GM21529 (cell line): ENCODE results near the gene SMPDL3A.

Experiments
- ATAC-seq: cut with Tn5 transposase; IDR thresholded peaks from one replicate; pipeline ENCODE4 v1.9.1; 2021; ENCODE audit not compliant: unreplicated experiment

The SMPDL3A gene

DNA sequence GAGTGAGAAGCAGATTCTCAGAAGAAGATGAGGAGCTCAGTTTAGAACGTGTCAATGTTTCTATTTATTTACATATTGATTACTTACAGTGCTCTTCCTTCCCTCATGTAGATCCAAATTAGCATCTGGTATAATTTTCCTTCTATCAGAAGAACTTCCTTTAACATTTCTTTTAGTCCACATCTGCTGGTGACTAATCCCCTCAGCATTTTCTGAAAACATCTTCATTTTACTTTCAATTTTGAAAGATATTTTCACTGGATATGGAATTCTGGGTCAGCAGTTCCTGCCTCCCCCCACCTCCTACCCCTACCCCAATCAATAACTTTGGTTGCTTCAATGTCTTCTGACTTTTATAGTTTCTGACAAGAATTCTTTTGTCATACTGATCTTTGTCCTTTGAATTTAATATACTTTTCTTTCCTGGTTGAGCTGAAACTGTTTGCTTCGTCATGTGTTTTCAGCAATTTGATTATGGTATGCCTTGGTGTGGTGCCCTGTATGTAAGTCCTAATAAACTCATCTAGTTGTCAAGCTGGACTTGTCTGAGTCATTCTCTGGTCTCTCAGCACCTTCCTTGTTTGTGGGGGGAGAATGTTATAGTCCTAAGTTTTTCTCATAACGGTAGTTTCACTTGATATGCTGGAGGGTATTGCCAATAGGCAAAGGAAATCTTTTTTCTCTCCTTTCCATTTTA, 57.0 kb downstream of the SMPDL3A start:
- no peak for ATAC-seq

DNA sequence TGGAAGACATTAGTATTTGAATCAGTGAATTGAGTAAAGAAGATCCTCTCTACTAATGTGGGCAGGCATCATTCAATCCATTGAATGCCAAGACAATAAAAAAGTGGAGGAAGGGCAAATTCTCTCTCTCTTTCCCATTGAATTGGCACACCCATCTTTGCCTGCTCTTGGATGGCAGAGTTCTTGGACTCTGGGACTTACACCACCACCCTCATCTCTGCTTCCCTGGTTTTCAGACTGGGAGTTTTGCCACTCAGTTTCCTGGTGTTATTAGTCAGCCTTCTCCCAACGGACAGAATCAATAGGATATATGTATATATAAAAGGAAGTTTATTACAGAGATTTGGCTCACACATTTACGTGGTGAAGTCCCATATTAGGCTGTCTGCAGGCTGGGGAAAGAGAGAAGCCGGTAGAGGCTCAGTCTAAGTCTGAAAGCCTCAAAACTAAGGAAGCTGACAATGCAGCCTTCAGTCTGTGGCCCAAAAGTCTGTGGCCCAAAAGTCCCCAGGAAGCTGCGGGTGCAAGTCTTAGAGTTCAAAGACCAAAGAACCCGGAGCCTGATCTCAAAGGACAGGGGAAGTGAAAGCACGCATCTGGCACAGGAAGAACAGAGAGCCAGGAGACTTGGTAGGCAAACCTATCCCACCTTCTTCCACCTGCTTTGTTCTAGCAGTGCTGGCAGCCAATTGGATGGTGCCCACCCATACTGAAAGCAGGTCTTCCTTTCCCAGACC, 64.4 kb downstream of the SMPDL3A start:
- peak; percentile 96 for ATAC-seq
